ENCODE results near the gene NFKB2.
A peak's percentile ranks its signal among the peaks of the same experiment; 100 is the strongest.

Gene NFKB2

GRCh38 chr10:102382871-102383270, 12.6 kb upstream of the NFKB2 start:
- no peak overlapping the region for H3K4me3 ChIP-seq (ENCODE audit: low read depth, low read length)
- no peak for TF ChIP-seq CTCF (IDR thresholded peaks at IDR 0.05; ENCODE audit: low read depth, low read length)

DNA sequence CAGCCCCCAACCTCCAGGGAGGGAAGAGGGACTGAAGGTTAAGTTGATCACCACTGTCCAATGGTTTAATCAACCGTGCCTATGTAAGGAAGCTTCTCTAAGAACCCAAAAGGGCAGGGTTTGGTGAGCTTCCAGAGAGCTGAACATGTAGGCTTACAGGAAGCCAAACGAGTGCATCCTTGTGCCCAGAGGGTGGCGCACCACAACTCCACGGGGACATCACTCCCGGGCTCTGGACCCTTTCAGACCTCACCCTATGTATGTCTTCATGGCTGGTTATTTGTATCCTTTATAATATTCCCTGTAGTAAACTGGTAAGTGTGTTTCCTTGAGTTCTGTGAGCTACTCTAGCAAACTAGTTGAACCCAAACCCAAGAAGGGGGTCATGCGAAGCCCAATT, 11.5 kb upstream of the NFKB2 start:
- TF ChIP-seq CTCF (IDR thresholded peaks at IDR 0.05; ENCODE audit: low read depth, low read length), result no peak
- no peak overlapping the region for H3K4me3 ChIP-seq (ENCODE audit: low read depth, low read length)

GRCh38 chr10:102384606-102385429, 10.7 kb upstream of the NFKB2 start:
- TF ChIP-seq CTCF (IDR thresholded peaks at IDR 0.05; ENCODE audit: low read depth, low read length), result no peak
- no peak overlapping the region for H3K4me3 ChIP-seq (ENCODE audit: low read depth, low read length)

- no peak for TF ChIP-seq CTCF (IDR thresholded peaks at IDR 0.05; ENCODE audit: low read depth, low read length)
- H3K4me3 ChIP-seq (ENCODE audit: low read depth, low read length), result no peak overlapping the region
Measured at GRCh38 chr10:102389894-102390293, 5.6 kb upstream of the NFKB2 start.

DNA sequence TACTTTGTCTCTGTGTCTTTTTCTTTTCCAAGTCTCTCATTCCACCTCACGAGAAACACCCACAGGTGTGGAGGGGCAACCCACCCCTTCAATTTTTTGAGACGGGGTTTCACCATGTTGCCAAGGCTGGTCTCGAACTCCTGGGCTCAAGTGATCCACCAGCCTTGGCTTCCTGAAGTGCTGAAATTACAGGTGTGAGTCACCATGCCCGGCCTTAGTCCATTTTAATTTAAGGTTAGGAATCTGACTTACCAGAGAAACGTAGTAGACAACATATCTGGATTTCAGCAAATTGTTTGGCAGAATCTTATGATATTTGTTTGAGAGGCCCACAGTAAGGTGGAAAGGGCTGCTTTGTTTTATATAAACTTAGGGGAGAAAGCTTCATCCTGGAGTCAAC, 3.2 kb upstream of the NFKB2 start:
- no peak overlapping the region for H3K4me3 ChIP-seq (ENCODE audit: low read depth, low read length)
- TF ChIP-seq CTCF (IDR thresholded peaks at IDR 0.05; ENCODE audit: low read depth, low read length), result no peak

GRCh38 chr10:102393411-102394078, 2.0 kb upstream of the NFKB2 start:
- peak; percentile 92 for TF ChIP-seq CTCF (IDR thresholded peaks at IDR 0.05; ENCODE audit: low read depth, low read length)
- peak overlapping the region; percentile 84 for H3K4me3 ChIP-seq (ENCODE audit: low read depth, low read length)

Measured in WI38 (cell line).